GM19397 (cell line): ENCODE measurements around the gene PCDHB7.
"Not testable (repeated sequence)": the region's sequence is repeated elsewhere in the genome, so short reads cannot be mapped to it uniquely, and the experiment has no call there.

ENCODE experiments used
- ATAC-seq: cut with Tn5 transposase; IDR thresholded peaks from one replicate; pipeline ENCODE4 v1.9.1; 2021; ENCODE audit warnings: mild to moderate bottlenecking, moderate library complexity; ENCODE audit not compliant: unreplicated experiment

Gene PCDHB7

GRCh38 chr5:141179876-141180275 lies 7.4 kb downstream of the PCDHB7 start:
- ATAC-seq = not testable (repeated sequence)

- ATAC-seq = no peak
These were observed 7.9 kb downstream of the PCDHB7 start for GRCh38 chr5:141180313-141180712.

DNA sequence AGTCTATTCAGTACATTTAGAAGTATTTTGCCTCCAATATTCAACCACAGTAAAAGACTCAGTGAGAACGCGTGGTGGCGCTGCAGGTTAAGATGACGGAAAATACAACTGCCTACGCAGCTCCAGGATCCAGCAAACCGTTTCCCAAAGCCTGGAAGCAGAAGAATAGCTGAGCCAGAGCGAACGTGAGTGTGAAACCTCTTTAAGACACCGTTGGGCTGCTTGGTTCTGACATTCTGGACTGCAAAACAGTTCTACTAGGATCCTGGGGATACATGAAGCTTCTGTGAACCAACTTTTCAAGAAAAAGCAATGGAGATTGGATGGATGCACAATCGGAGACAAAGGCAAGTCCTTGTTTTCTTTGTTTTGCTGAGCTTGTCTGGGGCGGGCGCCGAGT lies 9.8 kb downstream of the PCDHB7 start, which contains the start of gene PCDHB16:
Gene PCDHB16, plus strand, starts transcription at position 140 of the 400 bp plus-strand sequence. Its CDS starts 173 bp downstream, at position 313.
- ATAC-seq = no peak

DNA sequence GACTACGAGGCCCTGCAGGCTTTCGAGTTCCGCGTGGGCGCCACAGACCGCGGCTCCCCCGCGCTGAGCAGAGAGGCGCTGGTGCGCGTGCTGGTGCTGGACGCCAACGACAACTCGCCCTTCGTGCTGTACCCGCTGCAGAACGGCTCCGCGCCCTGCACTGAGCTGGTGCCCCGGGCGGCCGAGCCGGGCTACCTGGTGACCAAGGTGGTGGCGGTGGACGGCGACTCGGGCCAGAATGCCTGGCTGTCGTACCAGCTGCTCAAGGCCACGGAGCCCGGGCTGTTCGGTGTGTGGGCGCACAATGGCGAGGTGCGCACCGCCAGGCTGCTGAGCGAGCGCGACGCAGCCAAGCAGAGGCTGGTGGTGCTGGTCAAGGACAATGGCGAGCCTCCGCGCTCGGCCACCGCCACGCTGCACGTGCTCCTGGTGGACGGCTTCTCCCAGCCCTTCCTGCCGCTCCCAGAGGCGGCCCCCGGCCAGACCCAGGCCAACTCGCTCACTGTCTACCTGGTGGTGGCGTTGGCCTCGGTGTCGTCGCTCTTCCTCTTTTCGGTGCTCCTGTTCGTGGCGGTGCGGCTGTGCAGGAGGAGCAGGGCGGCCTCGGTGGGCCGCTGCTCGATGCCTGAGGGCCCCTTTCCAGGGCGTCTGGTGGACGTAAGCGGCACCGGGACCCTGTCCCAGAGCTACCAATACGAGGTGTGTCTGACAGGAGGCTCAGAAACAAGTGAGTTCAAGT lies 11.8 kb downstream of the PCDHB7 start:
- not testable (repeated sequence) for ATAC-seq

DNA sequence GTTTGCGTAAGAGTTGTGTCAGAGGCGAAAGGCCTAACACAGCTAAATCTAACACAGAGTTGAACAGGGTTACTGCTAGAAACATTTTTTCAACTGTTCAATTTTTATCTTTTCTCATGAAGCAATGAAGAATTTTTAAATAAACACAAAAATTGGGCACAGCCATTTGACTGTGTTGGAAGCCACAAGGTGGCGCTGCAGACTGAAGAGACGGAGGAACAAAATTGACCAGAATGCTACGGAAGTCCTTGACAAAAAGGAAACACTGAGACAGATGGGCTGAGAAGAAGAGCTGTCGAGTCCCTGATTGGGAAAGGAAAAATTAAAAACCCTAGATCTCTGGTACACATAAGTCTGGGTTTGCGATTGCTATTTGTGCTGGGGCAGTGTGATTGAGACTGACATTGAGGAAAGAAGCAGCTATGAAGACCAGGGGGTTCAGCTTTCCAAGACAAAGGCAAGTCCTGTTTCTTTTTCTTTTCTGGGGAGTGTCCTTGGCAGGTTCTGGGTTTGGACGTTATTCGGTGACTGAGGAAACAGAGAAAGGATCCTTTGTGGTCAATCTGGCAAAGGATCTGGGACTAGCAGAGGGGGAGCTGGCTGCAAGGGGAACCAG lies 14.6 kb downstream of the PCDHB7 start, which contains the start of gene PCDHB9:
Gene PCDHB9, plus strand, starts transcription at position 265 of the 616 bp plus-strand sequence. Its CDS starts 158 bp downstream, at position 423.
- no peak for ATAC-seq

DNA sequence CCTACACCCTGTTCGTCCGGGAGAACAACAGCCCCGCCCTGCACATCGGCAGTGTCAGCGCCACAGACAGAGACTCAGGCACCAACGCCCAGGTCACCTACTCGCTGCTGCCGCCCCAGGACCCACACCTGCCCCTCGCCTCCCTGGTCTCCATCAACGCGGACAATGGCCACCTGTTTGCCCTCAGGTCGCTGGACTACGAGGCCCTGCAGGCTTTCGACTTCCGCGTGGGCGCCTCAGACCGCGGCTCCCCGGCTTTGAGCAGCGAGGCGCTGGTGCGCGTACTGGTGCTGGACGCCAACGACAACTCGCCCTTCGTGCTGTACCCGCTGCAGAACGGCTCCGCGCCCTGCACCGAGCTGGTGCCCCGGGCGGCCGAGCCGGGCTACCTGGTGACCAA lies 16.2 kb downstream of the PCDHB7 start:
- not testable (repeated sequence) for ATAC-seq

GRCh38 chr5:141189131-141189530 lies 16.7 kb downstream of the PCDHB7 start:
- not testable (repeated sequence) for ATAC-seq

DNA sequence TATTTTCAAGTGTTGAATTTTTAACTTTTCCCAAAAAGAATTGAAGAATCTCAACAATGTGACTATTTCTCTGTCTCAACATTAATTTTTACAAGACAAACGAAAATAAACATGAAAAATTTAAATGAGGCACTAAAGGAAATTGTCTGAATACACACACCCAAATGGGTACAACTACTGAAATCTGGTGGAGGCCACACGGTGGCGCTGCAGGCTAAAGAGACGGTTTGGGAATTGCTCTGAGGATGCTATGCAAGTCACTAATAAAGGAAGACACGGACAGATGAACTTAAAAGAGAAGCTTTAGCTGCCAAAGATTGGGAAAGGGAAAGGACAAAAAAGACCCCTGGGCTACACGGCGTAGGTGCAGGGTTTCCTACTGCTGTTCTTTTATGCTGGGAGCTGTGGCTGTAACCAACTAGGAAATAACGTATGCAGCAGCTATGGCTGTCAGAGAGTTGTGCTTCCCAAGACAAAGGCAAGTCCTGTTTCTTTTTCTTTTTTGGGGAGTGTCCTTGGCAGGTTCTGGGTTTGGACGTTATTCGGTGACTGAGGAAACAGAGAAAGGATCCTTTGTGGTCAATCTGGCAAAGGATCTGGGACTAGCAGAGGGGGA lies 19.8 kb downstream of the PCDHB7 start, which contains the start of gene PCDHB10:
Gene PCDHB10, plus strand, starts transcription at position 244 of the 616 bp plus-strand sequence. Its CDS starts 200 bp downstream, at position 444.
- ATAC-seq = no peak

GRCh38 chr5:141194332-141194731 lies 21.9 kb downstream of the PCDHB7 start:
- not testable (repeated sequence) for ATAC-seq

GRCh38 chr5:141196363-141196762 lies 23.9 kb downstream of the PCDHB7 start:
- ATAC-seq = no peak

- ATAC-seq = no peak
These were observed 27.2 kb downstream of the PCDHB7 start, which contains the start of gene PCDHB11 for GRCh38 chr5:141199359-141200235. Gene PCDHB11, plus strand, starts transcription at chr5:141199627. Its CDS starts 148 bp downstream, at chr5:141199775.

DNA sequence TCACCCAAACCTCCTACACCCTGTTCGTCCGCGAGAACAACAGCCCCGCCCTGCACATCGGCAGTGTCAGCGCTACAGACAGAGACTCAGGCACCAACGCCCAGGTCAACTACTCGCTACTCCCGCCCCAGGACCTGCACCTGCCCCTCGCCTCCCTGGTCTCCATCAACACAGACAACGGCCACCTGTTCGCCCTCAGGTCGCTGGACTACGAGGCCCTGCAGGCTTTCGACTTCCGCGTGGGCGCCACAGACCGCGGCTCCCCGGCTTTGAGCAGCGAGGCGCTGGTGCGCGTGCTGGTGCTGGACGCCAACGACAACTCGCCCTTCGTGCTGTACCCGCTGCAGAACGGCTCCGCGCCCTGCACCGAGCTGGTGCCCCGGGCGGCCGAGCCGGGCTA lies 28.7 kb downstream of the PCDHB7 start:
- not testable (repeated sequence) for ATAC-seq

DNA sequence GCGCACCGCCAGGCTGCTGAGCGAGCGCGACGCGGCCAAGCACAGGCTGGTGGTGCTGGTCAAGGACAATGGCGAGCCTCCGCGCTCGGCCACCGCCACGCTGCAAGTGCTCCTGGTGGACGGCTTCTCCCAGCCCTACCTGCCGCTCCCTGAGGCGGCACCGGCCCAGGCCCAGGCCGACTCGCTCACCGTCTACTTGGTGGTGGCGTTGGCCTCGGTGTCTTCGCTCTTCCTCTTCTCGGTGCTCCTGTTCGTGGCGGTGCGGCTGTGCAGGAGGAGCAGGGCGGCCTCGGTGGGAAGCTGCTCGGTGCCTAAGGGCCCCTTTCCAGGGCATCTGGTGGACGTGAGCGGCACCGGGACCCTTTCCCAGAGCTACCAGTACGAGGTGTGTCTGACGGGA lies 29.2 kb downstream of the PCDHB7 start:
- ATAC-seq = not testable (repeated sequence)

GRCh38 chr5:141208478-141208877 lies 36.0 kb downstream of the PCDHB7 start, which contains the start of gene PCDHB12:
Gene PCDHB12, plus strand, starts transcription at chr5:141208719. Its CDS starts 189 bp downstream, at chr5:141208908.
- no peak for ATAC-seq

- ATAC-seq = not testable (repeated sequence)
These were observed 37.8 kb downstream of the PCDHB7 start for GRCh38 chr5:141210281-141210680.

DNA sequence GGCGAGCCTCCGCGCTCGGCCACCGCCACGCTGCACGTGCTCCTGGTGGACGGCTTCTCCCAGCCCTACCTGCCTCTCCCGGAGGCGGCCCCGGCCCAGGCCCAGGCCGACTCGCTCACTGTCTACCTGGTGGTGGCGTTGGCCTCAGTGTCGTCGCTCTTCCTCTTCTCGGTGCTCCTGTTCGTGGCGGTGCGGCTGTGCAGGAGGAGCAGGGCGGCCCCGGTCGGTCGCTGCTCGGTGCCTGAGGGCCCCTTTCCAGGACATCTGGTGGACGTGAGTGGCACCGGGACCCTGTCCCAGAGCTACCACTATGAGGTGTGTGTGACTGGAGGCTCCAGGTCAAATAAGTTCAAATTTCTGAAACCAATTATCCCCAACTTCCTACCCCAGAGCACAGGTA lies 38.4 kb downstream of the PCDHB7 start:
- ATAC-seq = not testable (repeated sequence)

GRCh38 chr5:141213656-141214339 lies 41.4 kb downstream of the PCDHB7 start, which contains the start of gene PCDHB13:
Gene PCDHB13, plus strand, starts transcription at chr5:141213919. Its CDS starts 205 bp downstream, at chr5:141214124.
- not testable (repeated sequence) for ATAC-seq

DNA sequence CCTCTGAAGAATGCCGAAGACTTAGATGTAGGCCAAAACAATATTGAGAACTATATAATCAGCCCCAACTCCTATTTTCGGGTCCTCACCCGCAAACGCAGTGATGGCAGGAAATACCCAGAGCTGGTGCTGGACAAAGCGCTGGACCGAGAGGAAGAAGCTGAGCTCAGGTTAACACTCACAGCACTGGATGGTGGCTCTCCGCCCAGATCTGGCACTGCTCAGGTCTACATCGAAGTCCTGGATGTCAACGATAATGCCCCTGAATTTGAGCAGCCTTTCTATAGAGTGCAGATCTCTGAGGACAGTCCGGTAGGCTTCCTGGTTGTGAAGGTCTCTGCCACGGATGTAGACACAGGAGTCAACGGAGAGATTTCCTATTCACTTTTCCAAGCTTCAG lies 42.1 kb downstream of the PCDHB7 start:
- ATAC-seq = not testable (repeated sequence)

- not testable (repeated sequence) for ATAC-seq
These were observed 43.1 kb downstream of the PCDHB7 start for GRCh38 chr5:141215504-141215903.
